ENCODE data around the gene DNAI4. TPM values are rescaled to one million over a fixed set of nuclear protein-coding genes. Genes with fewer than 3 reads are reported as not detected.

The DNAI4 gene
- total and polyA plus RNA-seq, 2 donors (not counting 1 experiment from before 2014, with no cell fraction given) = 0.30 to 2.7 TPM

- POLR2A ChIA-PET = no interaction called here
- CTCF ChIA-PET = no interaction called here
- ATAC-seq (ENCODE audit: low read depth) = no peak
Observed at GRCh38 chr1:66938613-66939012, 14.0 kb upstream of the DNAI4 start.

More at GRCh38 chr1:66938613-66939012, 14.0 kb upstream of the DNAI4 start:
- H3K4me1 Mint-ChIP-seq = peaks cover 47% of the 10 kb centered on the region
- intact Hi-C loops (cut with micrococcal nuclease) = loop anchor here (10.0 kb wide), 1 partner anchor 176 kb away; no protein-coding TSS in a partner anchor
- Histone ChIP-seq H3K4me3 (ENCODE audit: control extremely low read depth in 1 of 5, extremely low read depth in 1 of 5, insufficient read depth in 1 of 5, low read depth in 2 of 5, low read length in 4 of 5) (no peak overlapping the region), H3K36me3 (replicated peaks in 1 of 2; ENCODE audit: control extremely low read depth in 1 of 2, control insufficient read depth in 1 of 2, extremely low read depth in 1 of 2, insufficient read depth in 2 of 2, low read length in 1 of 2) (peaks cover 5 to 20% of the 10 kb centered on the region in 2 experiments), H3K9ac (ENCODE audit: low read length) (no peak overlapping the region), H3K9me3 (ENCODE audit: control extremely low read depth in 1 of 3, control insufficient read depth in 2 of 3, insufficient read depth in 1 of 3, low read length in 2 of 3) (no peaks in the 10 kb centered on the region), H3K79me2 (ENCODE audit: control insufficient read depth, insufficient read depth, low read length) (peaks cover 99% of the 10 kb centered on the region), H3K27ac (ENCODE audit: low read length in 2 of 2) (peak overlapping the region in 1 of 2 donors; percentile 34), H3K27me3 (replicated peaks in 1 of 4; ENCODE audit: control extremely low read depth in 1 of 4, control insufficient read depth in 3 of 4, insufficient read depth in 4 of 4, low read length in 3 of 4) (no peaks in the 10 kb centered on the region), H3K4me2 (replicated peaks; ENCODE audit: low read depth, low read length, poor library complexity, severe bottlenecking) (no peak overlapping the region), H4K20me1 (ENCODE audit: control insufficient read depth, insufficient read depth, low read length, poor library complexity, severe bottlenecking) (peaks cover 78% of the 10 kb centered on the region), H3K4me1 (ENCODE audit: control insufficient read depth in 2 of 2, insufficient read depth in 2 of 2, low read length in 2 of 2) (peaks cover 6 to 11% of the 10 kb centered on the region in 2 donors), H2AFZ (ENCODE audit: insufficient read depth, low read depth, low read length, poor library complexity, severe bottlenecking) (no peak overlapping the region)
- no peak overlapping the region for H3K27ac Mint-ChIP-seq
- H3K4me3 Mint-ChIP-seq = no peak overlapping the region
- no peak for TF ChIP-seq CTCF (IDR thresholded peaks at IDR 0.05)
- TF ChIP-seq EZH2 (IDR thresholded peaks at IDR 0.05; ENCODE audit: borderline replicate concordance, insufficient read depth, low read depth, low read length, poor library complexity, severe bottlenecking) = no peak
- no peak for DNase-seq
- no peaks in the 10 kb centered on the region for H3K9me3 Mint-ChIP-seq (ENCODE audit: insufficient read depth)
- no peaks in the 10 kb centered on the region for H3K27me3 Mint-ChIP-seq

Measured in B cell (primary cell).